GM12891 (cell line): Measurements from ENCODE around the gene GGA2.
"Not testable (repeated sequence)": the region's sequence is repeated elsewhere in the genome, so short reads cannot be mapped to it uniquely, and the experiment has no call there.

Experiments
- POLR2A ChIP-seq: IDR thresholded peaks from 2 replicates; pipeline ENCODE4 v1.6.1; 2011; ENCODE audit warnings: low read depth, low read length, control low read depth
- POLR2AphosphoS5 ChIP-seq: IDR thresholded peaks from 2 replicates; pipeline ENCODE4 v1.6.1; 2011; ENCODE audit warnings: low read depth, low read length, control low read depth
- SPI1 ChIP-seq: IDR thresholded peaks from 2 replicates; pipeline ENCODE4 v1.6.1; 2011; ENCODE audit warnings: low read depth, low read length, control low read depth
- TAF1 ChIP-seq: IDR thresholded peaks from 2 replicates; pipeline ENCODE4 v1.6.1; 2011; ENCODE audit warnings: low read depth, low read length, control low read depth

DNA sequence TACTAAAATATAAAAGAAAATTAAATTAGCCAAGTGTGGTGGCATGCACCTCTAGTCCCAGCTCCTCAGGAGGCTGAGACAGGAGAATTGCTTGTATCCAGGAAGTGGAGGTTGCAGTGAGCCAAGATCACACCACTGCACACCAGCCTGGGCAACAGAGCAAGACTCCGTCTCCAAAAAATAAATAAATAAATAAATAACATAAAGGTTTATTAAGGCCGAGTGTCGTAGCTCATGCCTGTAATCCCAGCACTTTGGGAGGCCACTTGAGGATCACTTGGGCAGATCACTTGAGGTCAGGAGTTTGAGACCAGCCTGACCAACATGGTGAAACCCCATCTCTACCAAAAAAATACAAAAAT, 30.5 kb upstream of the GGA2 start:
- not testable (repeated sequence) for TF ChIP-seq TAF1, POLR2A, POLR2AphosphoS5, SPI1
